Neural progenitor cell (in vitro differentiated cells): ENCODE results near the gene ZSWIM6. TPM values are rescaled to one million over a fixed set of nuclear protein-coding genes. Genes with fewer than 3 reads are reported as not detected.

Experiments used
- DNase-seq: peaks from one replicate; pipeline ENCODE4 v3.0.0-alpha.2; 2016; ENCODE audit warnings: low spot score
- H2AFZ ChIP-seq: fragments of 200-600 bp; sonication (generic); replicated peaks from 2 replicates; pipeline ENCODE4 v1.6.1; 2016; ENCODE audit warnings: antibody characterized with exemption
- H3F3A ChIP-seq: fragments of 200-600 bp; sonication (generic); 2 replicates; pipeline ENCODE4 v1.6.1; 2016; ENCODE audit warnings: antibody characterized with exemption, low read depth
- H3K27ac ChIP-seq: fragments of 200-600 bp; sonication (generic); 2 replicates; pipeline ENCODE4 v1.5.1; 2016; ENCODE audit warnings: mild to moderate bottlenecking
- H3K27me3 ChIP-seq: fragments of 200-600 bp; sonication (generic); 2 replicates; pipeline ENCODE4 v1.6.1; 2016; ENCODE audit warnings: mild to moderate bottlenecking, moderate library complexity
- H3K36me3 ChIP-seq: fragments of 200-600 bp; sonication (generic); 2 replicates; pipeline ENCODE4 v1.5.1; 2016
- H3K4me1 ChIP-seq: fragments of 200-600 bp; sonication (generic); 2 replicates; pipeline ENCODE4 v1.6.1; 2016; ENCODE audit warnings: mixed run types
- H3K4me2 ChIP-seq: fragments of 200-600 bp; sonication (generic); 2 replicates; pipeline ENCODE4 v1.6.1; 2016
- H3K4me3 ChIP-seq: fragments of 200-600 bp; sonication (generic); 2 replicates; pipeline ENCODE4 v1.5.1; 2016
- H3K79me2 ChIP-seq: fragments of 200-600 bp; sonication (generic); 2 replicates; pipeline ENCODE4 v1.6.1; 2016; ENCODE audit warnings: low read depth
- H3K9ac ChIP-seq: fragments of 200-600 bp; sonication (generic); 2 replicates; pipeline ENCODE4 v1.6.1; 2016
- H3K9me3 ChIP-seq: fragments of 200-600 bp; sonication (generic); 2 replicates; pipeline ENCODE4 v1.5.1; 2016; ENCODE audit warnings: low read depth
- H4K20me1 ChIP-seq: fragments of 200-600 bp; sonication (generic); 2 replicates; pipeline ENCODE4 v1.6.1; 2016; ENCODE audit warnings: low read depth
- H3K27ac Mint-ChIP-seq: 3 replicates; pipeline ENCODE4 v1.8.0; 2021; ENCODE audit warnings: mixed read lengths
- H3K27me3 Mint-ChIP-seq: 2 replicates; pipeline ENCODE4 v1.8.0; 2022; ENCODE audit warnings: low read depth, mild to moderate bottlenecking, inconsistent platforms, moderate library complexity, mixed read lengths; ENCODE audit not compliant: insufficient read depth
- H3K36me3 Mint-ChIP-seq: 3 replicates; pipeline ENCODE4 v1.8.0; 2021; ENCODE audit warnings: mixed read lengths
- H3K4me1 Mint-ChIP-seq: 3 replicates; pipeline ENCODE4 v1.8.0; 2021; ENCODE audit warnings: mixed read lengths
- H3K4me3 Mint-ChIP-seq: 3 replicates; pipeline ENCODE4 v1.8.0; 2021; ENCODE audit warnings: mild to moderate bottlenecking, moderate library complexity, mixed read lengths
- H3K9me3 Mint-ChIP-seq: 3 replicates; pipeline ENCODE4 v1.8.0; 2020; ENCODE audit warnings: mixed read lengths
- CTCF ChIP-seq: fragments of 200-600 bp; sonication (generic); IDR thresholded peaks from 2 replicates; pipeline ENCODE4 v1.5.1; 2017; ENCODE audit warnings: antibody characterized with exemption, mild to moderate bottlenecking
- EZH2 ChIP-seq: fragments of 200-600 bp; sonication (generic); IDR thresholded peaks from 2 replicates; pipeline ENCODE4 v1.6.1; 2017; ENCODE audit warnings: antibody characterized with exemption, mild to moderate bottlenecking, moderate library complexity
- EZH2phosphoT487 ChIP-seq: fragments of 200-600 bp; sonication (generic); IDR thresholded peaks from 2 replicates; pipeline ENCODE4 v1.6.1; 2017; ENCODE audit warnings: antibody characterized with exemption
- total RNA-seq: library from RNA; depleted of rRNA; stranded (reverse); fragments of >200 nt; gene quantifications from 2 replicates; pipeline ENCODE4 v1.2.3, GENCODE V29; 2015; ENCODE audit warnings: low replicate concordance

Gene ZSWIM6
- total RNA-seq, 1 donor from 2014 or later: 32.2 TPM

GRCh38 chr5:61408476-61409168 lies 76.6 kb downstream of the ZSWIM6 start:
- peaks cover 86% of the 10 kb centered on the region for H4K20me1 ChIP-seq

GRCh38 chr5:61409568-61409967 lies 77.5 kb downstream of the ZSWIM6 start:
- Histone ChIP-seq H3K4me2 (peak overlapping the region; percentile 80), H4K20me1 (peaks cover 88% of the 10 kb centered on the region), H3K9ac (no peak overlapping the region), H3F3A (peaks cover 20% of the 10 kb centered on the region), H3K4me1 (peaks cover 37% of the 10 kb centered on the region), H3K4me3 (no peak overlapping the region), H3K79me2 (peaks cover 94% of the 10 kb centered on the region), H3K27ac (no peak overlapping the region), H3K27me3 (no peaks in the 10 kb centered on the region), H3K9me3 (no peaks in the 10 kb centered on the region), H3K36me3 (no peaks in the 10 kb centered on the region), H2AFZ (no peak overlapping the region)
- peaks cover 3% of the 10 kb centered on the region for H3K27me3 Mint-ChIP-seq
- peaks cover 16% of the 10 kb centered on the region for H3K36me3 Mint-ChIP-seq
- no peak overlapping the region for H3K27ac Mint-ChIP-seq
- DNase-seq: no peak
- TF ChIP-seq EZH2phosphoT487 (no peak), CTCF (no peak), EZH2 (no peak)
- H3K4me1 Mint-ChIP-seq: peaks cover 48% of the 10 kb centered on the region
- no peak overlapping the region for H3K4me3 Mint-ChIP-seq
- H3K9me3 Mint-ChIP-seq: peaks cover 12% of the 10 kb centered on the region

More at GRCh38 chr5:61408476-61409168, 76.6 kb downstream of the ZSWIM6 start:
- H3K36me3 ChIP-seq: no peaks in the 10 kb centered on the region
- Mint-ChIP-seq H3K36me3 (peaks cover 17% of the 10 kb centered on the region), H3K27ac (peak overlapping the region; percentile 20), H3K4me3 (peak overlapping the region; percentile 77), H3K4me1 (peaks cover 47% of the 10 kb centered on the region), H3K9me3 (peaks cover 5% of the 10 kb centered on the region), H3K27me3 (peaks cover 3% of the 10 kb centered on the region)
- H3K4me3 ChIP-seq: peak overlapping the region; percentile 45
- H3K27ac ChIP-seq: peak overlapping the region; percentile 56
- DNase-seq: peak; percentile 98
- peaks cover 17% of the 10 kb centered on the region for H3F3A ChIP-seq
- no peaks in the 10 kb centered on the region for H3K9me3 ChIP-seq
- no peak for TF ChIP-seq EZH2
- no peak for TF ChIP-seq EZH2phosphoT487
- TF ChIP-seq CTCF: no peak
- peaks cover 94% of the 10 kb centered on the region for H3K79me2 ChIP-seq
- H3K4me2 ChIP-seq: peak overlapping the region; percentile 80
- no peak overlapping the region for H3K9ac ChIP-seq
- H3K4me1 ChIP-seq: peaks cover 38% of the 10 kb centered on the region
- no peak overlapping the region for H2AFZ ChIP-seq
- no peaks in the 10 kb centered on the region for H3K27me3 ChIP-seq

GRCh38 chr5:61410811-61411210 lies 78.8 kb downstream of the ZSWIM6 start:
- Histone ChIP-seq H2AFZ (no peak overlapping the region), H3K9ac (no peak overlapping the region), H3K27me3 (no peaks in the 10 kb centered on the region), H3F3A (peaks cover 28% of the 10 kb centered on the region), H3K4me2 (no peak overlapping the region), H3K27ac (no peak overlapping the region), H3K9me3 (no peaks in the 10 kb centered on the region), H3K79me2 (peaks cover 94% of the 10 kb centered on the region), H3K4me1 (peaks cover 48% of the 10 kb centered on the region), H3K36me3 (no peaks in the 10 kb centered on the region), H4K20me1 (peaks cover 88% of the 10 kb centered on the region), H3K4me3 (no peak overlapping the region)
- TF ChIP-seq EZH2phosphoT487: no peak
- no peak for TF ChIP-seq EZH2
- no peak for TF ChIP-seq CTCF
- Mint-ChIP-seq H3K4me3 (no peak overlapping the region), H3K27me3 (peaks cover 3% of the 10 kb centered on the region), H3K4me1 (peaks cover 56% of the 10 kb centered on the region), H3K9me3 (peaks cover 12% of the 10 kb centered on the region), H3K36me3 (peaks cover 18% of the 10 kb centered on the region), H3K27ac (no peak overlapping the region)
- DNase-seq: no peak
